ENCODE measurements around the gene GDE1. TPM values are rescaled to one million over a fixed set of nuclear protein-coding genes. Genes with fewer than 3 reads are reported as not detected.

GDE1 gene
- total and polyA plus RNA-seq, 2 of the 4 experiments (the other 2 are of a cell fraction): 50.1 to 62.4 TPM

DNA sequence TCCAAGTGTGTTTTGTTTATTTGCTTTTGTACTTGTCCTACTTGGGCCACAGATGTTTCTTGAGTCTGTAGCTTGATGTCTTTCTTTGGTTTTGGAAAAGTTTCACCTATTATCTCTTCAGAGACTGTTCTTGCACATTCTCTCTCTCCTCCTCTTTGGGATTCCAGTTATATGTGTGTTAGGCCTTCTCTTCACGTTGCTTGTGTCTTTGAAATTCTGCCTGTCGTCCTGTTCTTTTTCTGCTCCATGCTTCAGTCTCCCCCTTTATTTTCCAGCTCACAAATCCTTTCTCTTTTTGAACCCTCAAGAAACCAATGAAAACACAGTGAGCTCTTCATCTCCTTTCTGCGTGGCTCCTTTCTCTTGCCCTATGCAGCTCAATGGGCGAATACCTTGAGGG, 41.5 kb upstream of the GDE1 start:
- ChIA-PET POLR2A (ENCODE audit: unreplicated experiment) (no interaction called here), CTCF (interaction anchor here (1.7 kb wide), 1 partner anchor 20 kb away, joined by 5 read pairs; no protein-coding TSS in a partner anchor)
- Histone ChIP-seq H3K18ac (ENCODE audit: low read depth, low read length) (no peak overlapping the region), H2BK15ac (ENCODE audit: low read depth, low read length) (no peak overlapping the region), H3K9me1 (ENCODE audit: insufficient read depth, low read length) (no peaks in the 10 kb centered on the region), H2BK5ac (ENCODE audit: low read depth, low read length, poor library complexity, severe bottlenecking) (no peak overlapping the region), H3K4me3 (ENCODE audit: insufficient read depth, low read depth, low read length) (no peak overlapping the region), H3K4me1 (ENCODE audit: control insufficient read depth, insufficient read depth, low read length) (no peaks in the 10 kb centered on the region), H4K8ac (ENCODE audit: low read depth in 2 of 2, low read length in 2 of 2) (no peak overlapping the region), H3K56ac (ENCODE audit: extremely low read depth, insufficient read depth, low read length) (no peak overlapping the region), H3K23ac (ENCODE audit: low read depth, low read length) (no peak overlapping the region), H4K91ac (ENCODE audit: insufficient read depth, low read depth, low read length) (no peak overlapping the region), H3K9me3 (ENCODE audit: control insufficient read depth, insufficient read depth, low read length) (peaks cover 8% of the 10 kb centered on the region), H3K4me2 (ENCODE audit: low read depth, low read length) (no peak overlapping the region), H2AFZ (replicated peaks; ENCODE audit: low read length, poor library complexity) (no peak overlapping the region), H3K9ac (ENCODE audit: low read depth, low read length) (no peak overlapping the region), H3K79me1 (ENCODE audit: low read depth in 1 of 2, low read length in 2 of 2) (peaks cover 6 to 34% of the 10 kb centered on the region in 2 experiments), H2AK5ac (ENCODE audit: low read depth, low read length) (no peak overlapping the region), H3K27ac (ENCODE audit: insufficient read depth, low read length) (no peak overlapping the region), H4K5ac (ENCODE audit: low read depth, low read length) (no peak overlapping the region), H2AK9ac (replicated peaks; ENCODE audit: low read depth, low read length, poor library complexity) (no peak overlapping the region), H3K4ac (ENCODE audit: low read depth, low read length) (no peak overlapping the region), H2BK120ac (ENCODE audit: low read depth, low read length) (no peak overlapping the region), H3K36me3 (ENCODE audit: control insufficient read depth, insufficient read depth, low read length) (peaks cover 20% of the 10 kb centered on the region), H3K14ac (replicated peaks; ENCODE audit: low read depth, low read length) (no peak overlapping the region), H3K27me3 (ENCODE audit: control insufficient read depth, insufficient read depth, low read length) (no peaks in the 10 kb centered on the region), H4K20me1 (ENCODE audit: insufficient read depth, low read length) (no peaks in the 10 kb centered on the region), H2BK20ac (ENCODE audit: low read depth, low read length) (no peak overlapping the region)
- DNase-seq (no peak), ATAC-seq (ENCODE audit: low read depth) (no peak)
- dilution Hi-C loops (cut with HindIII; ENCODE audit: low sequenced_read_pairs, unreplicated experiment): no loop called here
- WGBS, 2 experiments (ENCODE audit: extremely low coverage in 2 of 2, insufficient read length in 1 of 2): no CpG with 5 or more reads among the region's 4 CpGs
- intact Hi-C loops (cut with micrococcal nuclease): no loop called here
- no TSS peak for BruUV-seq (replicated peaks)
- in situ Hi-C loops (cut with MboI; ENCODE audit: low sequenced_read_pairs): no loop called here
- TF ChIP-seq CHD1 (IDR thresholded peaks at IDR 0.05; ENCODE audit: low read depth, low read length) (no peak), MAZ (IDR thresholded peaks at IDR 0.05; ENCODE audit: borderline replicate concordance, low read depth, low read length) (no peak), MAFK (IDR thresholded peaks at IDR 0.05; ENCODE audit: low read depth, low read length) (no peak), SMC3 (IDR thresholded peaks at IDR 0.05; ENCODE audit: low read depth, low read length) (no peak), RCOR1 (IDR thresholded peaks at IDR 0.05; ENCODE audit: insufficient replicate concordance, low read length) (no peak), RFX5 (IDR thresholded peaks at IDR 0.05; ENCODE audit: low read depth, low read length) (no peak), MXI1 (IDR thresholded peaks at IDR 0.05; ENCODE audit: borderline replicate concordance, low read depth, low read length) (no peak), NFE2L2 (IDR thresholded peaks at IDR 0.05; ENCODE audit: low read depth, low read length) (no peak), RAD21 (IDR thresholded peaks at IDR 0.05; ENCODE audit: low read length) (no peak), BHLHE40 (IDR thresholded peaks at IDR 0.05; ENCODE audit: low read depth, low read length) (no peak), FOS (IDR thresholded peaks at IDR 0.05; ENCODE audit: low read depth, low read length) (no peak), POLR2A (IDR thresholded peaks at IDR 0.05; ENCODE audit: low read depth, low read length) (no peak), CEBPB (IDR thresholded peaks at IDR 0.05; ENCODE audit: low read depth, low read length) (no peak)
- TF ChIP-seq, protein P1, sequence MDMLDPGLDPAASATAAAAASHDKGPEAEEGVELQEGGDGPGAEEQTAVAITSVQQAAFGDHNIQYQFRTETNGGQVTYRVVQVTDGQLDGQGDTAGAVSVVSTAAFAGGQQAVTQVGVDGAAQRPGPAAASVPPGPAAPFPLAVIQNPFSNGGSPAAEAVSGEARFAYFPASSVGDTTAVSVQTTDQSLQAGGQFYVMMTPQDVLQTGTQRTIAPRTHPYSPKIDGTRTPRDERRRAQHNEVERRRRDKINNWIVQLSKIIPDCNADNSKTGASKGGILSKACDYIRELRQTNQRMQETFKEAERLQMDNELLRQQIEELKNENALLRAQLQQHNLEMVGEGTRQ (IDR thresholded peaks at IDR 0.05; ENCODE audit: low read depth, low read length): no peak
- TF ChIP-seq, protein P2, sequence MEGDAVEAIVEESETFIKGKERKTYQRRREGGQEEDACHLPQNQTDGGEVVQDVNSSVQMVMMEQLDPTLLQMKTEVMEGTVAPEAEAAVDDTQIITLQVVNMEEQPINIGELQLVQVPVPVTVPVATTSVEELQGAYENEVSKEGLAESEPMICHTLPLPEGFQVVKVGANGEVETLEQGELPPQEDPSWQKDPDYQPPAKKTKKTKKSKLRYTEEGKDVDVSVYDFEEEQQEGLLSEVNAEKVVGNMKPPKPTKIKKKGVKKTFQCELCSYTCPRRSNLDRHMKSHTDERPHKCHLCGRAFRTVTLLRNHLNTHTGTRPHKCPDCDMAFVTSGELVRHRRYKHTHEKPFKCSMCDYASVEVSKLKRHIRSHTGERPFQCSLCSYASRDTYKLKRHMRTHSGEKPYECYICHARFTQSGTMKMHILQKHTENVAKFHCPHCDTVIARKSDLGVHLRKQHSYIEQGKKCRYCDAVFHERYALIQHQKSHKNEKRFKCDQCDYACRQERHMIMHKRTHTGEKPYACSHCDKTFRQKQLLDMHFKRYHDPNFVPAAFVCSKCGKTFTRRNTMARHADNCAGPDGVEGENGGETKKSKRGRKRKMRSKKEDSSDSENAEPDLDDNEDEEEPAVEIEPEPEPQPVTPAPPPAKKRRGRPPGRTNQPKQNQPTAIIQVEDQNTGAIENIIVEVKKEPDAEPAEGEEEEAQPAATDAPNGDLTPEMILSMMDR (conservative IDR thresholded peaks at IDR 0.05; ENCODE audit: low read depth, low read length): no peak
- TF ChIP-seq, protein P3, sequence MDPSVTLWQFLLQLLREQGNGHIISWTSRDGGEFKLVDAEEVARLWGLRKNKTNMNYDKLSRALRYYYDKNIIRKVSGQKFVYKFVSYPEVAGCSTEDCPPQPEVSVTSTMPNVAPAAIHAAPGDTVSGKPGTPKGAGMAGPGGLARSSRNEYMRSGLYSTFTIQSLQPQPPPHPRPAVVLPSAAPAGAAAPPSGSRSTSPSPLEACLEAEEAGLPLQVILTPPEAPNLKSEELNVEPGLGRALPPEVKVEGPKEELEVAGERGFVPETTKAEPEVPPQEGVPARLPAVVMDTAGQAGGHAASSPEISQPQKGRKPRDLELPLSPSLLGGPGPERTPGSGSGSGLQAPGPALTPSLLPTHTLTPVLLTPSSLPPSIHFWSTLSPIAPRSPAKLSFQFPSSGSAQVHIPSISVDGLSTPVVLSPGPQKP (IDR thresholded peaks at IDR 0.05; ENCODE audit: borderline replicate concordance, low read depth, low read length): no peak

Measured in IMR-90 (cell line).